Astrocyte of the cerebellum (primary cell): Measurements from ENCODE around the gene FFAR4.

Experiments
- DNase-seq: peaks from one replicate; pipeline ENCODE4 v3.0.0-alpha.2; 2011; ENCODE audit warnings: low read depth
- H3K4me3 ChIP-seq: 2 replicates; pipeline ENCODE4 v1.5.1; 2011; ENCODE audit warnings: mild to moderate bottlenecking, low read depth, low read length, moderate library complexity
- CTCF ChIP-seq: IDR thresholded peaks from 2 replicates; pipeline ENCODE4 v1.5.1; 2012; ENCODE audit warnings: low read length, low read depth, moderate library complexity, mild to moderate bottlenecking; ENCODE audit errors: missing control alignments
- in situ Hi-C: cut with HindIII; loops from 2 replicates; pipeline ENCODE4 v1.10.0; 2017; ENCODE audit warnings: low sequenced_read_pairs

Gene FFAR4

GRCh38 chr10:93591065-93591808 is 24.8 kb downstream of the FFAR4 start:
- no peak for TF ChIP-seq CTCF
- in situ Hi-C loops = no loop called here
- H3K4me3 ChIP-seq = no peak overlapping the region
- no peak for DNase-seq

- no peak for DNase-seq
- in situ Hi-C loops = no loop called here
Measured at GRCh38 chr10:93593254-93593653, 26.8 kb downstream of the FFAR4 start.

GRCh38 chr10:93593749-93594148 is 27.3 kb downstream of the FFAR4 start:
- DNase-seq = no peak
- H3K4me3 ChIP-seq = no peak overlapping the region
- in situ Hi-C loops = no loop called here
- TF ChIP-seq CTCF = no peak

More at GRCh38 chr10:93593254-93593653, 26.8 kb downstream of the FFAR4 start:
- no peak overlapping the region for H3K4me3 ChIP-seq
- no peak for TF ChIP-seq CTCF

- no peak for DNase-seq
- no peak overlapping the region for H3K4me3 ChIP-seq
- TF ChIP-seq CTCF = no peak
- in situ Hi-C loops = no loop called here
Measured at GRCh38 chr10:93594518-93594917, 28.1 kb downstream of the FFAR4 start.

- in situ Hi-C loops = no loop called here
- H3K4me3 ChIP-seq = no peak overlapping the region
- peak; percentile 16 for DNase-seq
- no peak for TF ChIP-seq CTCF
Measured at GRCh38 chr10:93595378-93596161, 29.1 kb downstream of the FFAR4 start.

GRCh38 chr10:93596539-93596938 is 30.1 kb downstream of the FFAR4 start:
- DNase-seq = no peak
- no peak overlapping the region for H3K4me3 ChIP-seq
- in situ Hi-C loops = no loop called here
- TF ChIP-seq CTCF = peak; percentile 3
